ENCODE data around the gene OR2L5. TPM values are rescaled to one million over a fixed set of nuclear protein-coding genes. Genes with fewer than 3 reads are reported as not detected.

Gene OR2L5
- total RNA-seq, 1 donor from 2014 or later: not detected

GRCh38 chr1:248065604-248066003, 52.1 kb downstream of the OR2L5 start:
- H3K27ac ChIP-seq: no peak overlapping the region
- no peaks in the 10 kb centered on the region for H3K36me3 ChIP-seq
- peaks cover 19% of the 10 kb centered on the region for H3K9me3 ChIP-seq (ENCODE audit: low read depth)
- H3K9ac ChIP-seq: no peak overlapping the region
- Mint-ChIP-seq H3K27me3 (ENCODE audit: insufficient read depth, low read depth) (no peaks in the 10 kb centered on the region), H3K9me3 (peaks cover 34% of the 10 kb centered on the region), H3K4me1 (no peaks in the 10 kb centered on the region), H3K36me3 (no peaks in the 10 kb centered on the region), H3K27ac (no peak overlapping the region), H3K4me3 (no peak overlapping the region)
- H3F3A ChIP-seq (ENCODE audit: low read depth): no peaks in the 10 kb centered on the region
- H3K4me2 ChIP-seq: no peak overlapping the region
- H3K27me3 ChIP-seq: no peaks in the 10 kb centered on the region
- no peaks in the 10 kb centered on the region for H4K20me1 ChIP-seq (ENCODE audit: low read depth)
- H2AFZ ChIP-seq (replicated peaks): no peak overlapping the region
- TF ChIP-seq EZH2phosphoT487 (IDR thresholded peaks at IDR 0.05) (no peak), CTCF (IDR thresholded peaks at IDR 0.05) (no peak), EZH2 (IDR thresholded peaks at IDR 0.05) (no peak)
- H3K4me1 ChIP-seq: no peaks in the 10 kb centered on the region
- DNase-seq (ENCODE audit: low spot score): no peak
- H3K4me3 ChIP-seq: no peak overlapping the region
- H3K79me2 ChIP-seq (ENCODE audit: low read depth): no peaks in the 10 kb centered on the region

Small RNA genes lying within 50 kb of the gene (small RNA-seq; reads per million reads assigned to genes)
- not detected for gene RF00019

Other genes starting within 250 kb of the OR2L5 start
- not detected in 2 replicates for gene OR14A16, start 189.5 kb upstream of the OR2L5 start, total RNA-seq (ENCODE audit: low replicate concordance)
- not detected in 2 replicates for gene OR11L1, start 171.8 kb upstream of the OR2L5 start, total RNA-seq (ENCODE audit: low replicate concordance)
- 0.09 and 0.26 TPM in 2 replicates for gene TRIM58, start 156.5 kb upstream of the OR2L5 start, total RNA-seq (ENCODE audit: low replicate concordance)
- gene OR2W3, start 118.1 kb upstream of the OR2L5 start, total RNA-seq (ENCODE audit: low replicate concordance): not detected in 2 replicates
- gene OR2T8, start 93.4 kb upstream of the OR2L5 start, total RNA-seq (ENCODE audit: low replicate concordance): not detected in 2 replicates
- gene OR2AJ1, start 88.8 kb upstream of the OR2L5 start, total RNA-seq (ENCODE audit: low replicate concordance): not detected in 2 replicates
- gene OR2L8, start 64.8 kb upstream of the OR2L5 start, total RNA-seq (ENCODE audit: low replicate concordance): not detected in 2 replicates
- not detected in 2 replicates for gene OR2AK2, start 48.4 kb upstream of the OR2L5 start, total RNA-seq (ENCODE audit: low replicate concordance)
- not detected in 2 replicates for gene OR2L2, start 16.4 kb downstream of the OR2L5 start, total RNA-seq (ENCODE audit: low replicate concordance)
- not detected in 2 replicates for gene OR2L3, start 33.2 kb downstream of the OR2L5 start, total RNA-seq (ENCODE audit: low replicate concordance)
- not detected in 2 replicates for gene OR2L13, start 81.5 kb downstream of the OR2L5 start, total RNA-seq (ENCODE audit: low replicate concordance)
- gene OR2M5, start 131.5 kb downstream of the OR2L5 start, total RNA-seq (ENCODE audit: low replicate concordance): not detected in 2 replicates
- gene OR2M2, start 161.2 kb downstream of the OR2L5 start, total RNA-seq (ENCODE audit: low replicate concordance): not detected in 2 replicates
- gene OR2M3, start 183.6 kb downstream of the OR2L5 start, total RNA-seq (ENCODE audit: low replicate concordance): not detected in 2 replicates
- gene OR2M4, start 217.8 kb downstream of the OR2L5 start, total RNA-seq (ENCODE audit: low replicate concordance): not detected in 2 replicates